K562 (cell line): ENCODE measurements around the gene MACF1. TPM values are rescaled to one million over a fixed set of nuclear protein-coding genes. Genes with fewer than 3 reads are reported as not detected.

Experiments
- BRD4 ChIP-seq: fragments of 200-600 bp; sonication (generic); IDR thresholded peaks from 2 replicates; pipeline ENCODE4 v1.6.1; 2017; ENCODE audit warnings: inconsistent platforms
- CREB3L1 ChIP-seq: fragments of 450-650 bp; IDR thresholded peaks from 2 replicates; pipeline ENCODE4 v1.6.1; 2014; ENCODE audit warnings: low read depth, mild to moderate bottlenecking, moderate library complexity, borderline replicate concordance
- CSDE1 ChIP-seq, 2 experiments: fragments of 450-650 bp; IDR thresholded peaks; 2 replicates each; pipeline ENCODE4 v1.6.1; 2016; ENCODE audit warnings: mild to moderate bottlenecking in 1 of 2
- CTBP1 ChIP-seq: fragments of 450-650 bp; IDR thresholded peaks from 2 replicates; pipeline ENCODE4 v1.6.1; 2016; ENCODE audit warnings: borderline replicate concordance
- EZH2 ChIP-seq: IDR thresholded peaks from 2 replicates; pipeline ENCODE4 v1.6.1; 2012; ENCODE audit warnings: low read depth, mild to moderate bottlenecking, inconsistent platforms, low read length, borderline replicate concordance
- MAZ ChIP-seq, 2 experiments: fragments of 450-650 bp in 1 of 2; sonication (generic) in 1 of 2; formaldehyde crosslinking; IDR thresholded peaks in 1 of 2; conservative IDR thresholded peaks in 1 of 2; 2 replicates each; pipeline versions ENCODE4 v1.4.0 to v1.5.0; 2020; ENCODE audit warnings: mild to moderate bottlenecking in 1 of 2, missing genetic modification reagents in 1 of 2
- MEIS2 ChIP-seq: fragments of 450-650 bp; IDR thresholded peaks from 2 replicates; pipeline ENCODE4 v1.6.1; 2014; ENCODE audit warnings: mild to moderate bottlenecking; ENCODE audit not compliant: partially characterized antibody
- NFIC ChIP-seq: fragments of 450-650 bp; IDR thresholded peaks from 2 replicates; pipeline ENCODE4 v1.6.1; 2017; ENCODE audit warnings: mild to moderate bottlenecking, inconsistent platforms
- POLR2H ChIP-seq: IDR thresholded peaks from 2 replicates; pipeline ENCODE4 v1.6.1; 2016; ENCODE audit warnings: missing genetic modification characterization, low read depth, mild to moderate bottlenecking, control low read depth, missing compliant biosample characterization, moderate library complexity
- PREB ChIP-seq: sonication (generic); formaldehyde crosslinking; IDR thresholded peaks from 2 replicates; pipeline ENCODE4 v1.8.1; 2023; ENCODE audit warnings: mild to moderate bottlenecking, missing genetic modification reagents
- SMARCB1 ChIP-seq: IDR thresholded peaks from 2 replicates; pipeline ENCODE4 v1.6.1; 2011; ENCODE audit warnings: improper control_type of control experiment, low read depth; ENCODE audit not compliant: insufficient read length
- SRSF3 ChIP-seq: fragments of 200-400 bp; formaldehyde crosslinking; IDR thresholded peaks from 2 replicates; pipeline ENCODE4 v1.6.1; 2016; ENCODE audit warnings: mild to moderate bottlenecking, low read length, moderate library complexity; ENCODE audit not compliant: insufficient read depth
- ZNF197 ChIP-seq: fragments of 200-800 bp; sonication (Bioruptor generic); IDR thresholded peaks from 2 replicates; pipeline ENCODE4 v1.6.1; 2016; ENCODE audit warnings: low read depth, missing genetic modification characterization, missing compliant biosample characterization
- ZNF592 ChIP-seq: fragments of 450-650 bp; IDR thresholded peaks from 2 replicates; pipeline ENCODE4 v1.6.1; 2017; ENCODE audit warnings: antibody characterized with exemption, mild to moderate bottlenecking
- polyA plus RNA-seq, 8 experiments: library from polyadenylated mRNA; depleted of rRNA in 4 of 8; stranded (reverse) in 5 of 8; unstranded in 3 of 8; fragments of >200 nt; fragmentation: Nextera tagmentation in 2 of 8; fragmentation: Illumina TruSeq in 1 of 8; extraction: Ambion mirVana in 2 of 8; extraction: Trizol in 1 of 8; gene quantifications; 2 replicates each; pipeline versions ENCODE4 v1.2.1 to v1.2.3, GENCODE V29; 2011 to 2014; ENCODE audit warnings: inconsistent platforms in 1 of 8, missing spikeins in 1 of 8
- total RNA-seq, 7 experiments: library from RNA; depleted of rRNA in 6 of 7; stranded (reverse); fragments of >200 nt in 6 of 7; fragmentation: Illumina TruSeq in 2 of 7; extraction: Trizol in 2 of 7; gene quantifications; 2 replicates each; pipeline versions ENCODE4 v1.2.1 to v1.2.3, GENCODE V29; 2011 to 2021; ENCODE audit warnings: low replicate concordance in 1 of 7
- TF ChIP-seq, protein P1 (sequence below): IDR thresholded peaks from 2 replicates; pipeline ENCODE4 v1.6.1; 2011; ENCODE audit not compliant: insufficient read length; ENCODE audit errors: extremely low read depth
- TF ChIP-seq, protein P2 (sequence below): sonication (generic); formaldehyde crosslinking; IDR thresholded peaks from 2 replicates; pipeline ENCODE4 v1.8.0; 2022; ENCODE audit warnings: mild to moderate bottlenecking, missing genetic modification reagents, borderline replicate concordance

The MACF1 gene
- total and polyA plus RNA-seq, 9 of the 15 experiments (the other 6 are each of a cell fraction or from before 2014, with no cell fraction given) = 13.2 to 232 (median 112) TPM

GRCh38 chr1:39385067-39385988 lies 180.8 kb downstream of the MACF1 start (continued):
- TF ChIP-seq, protein P1, sequence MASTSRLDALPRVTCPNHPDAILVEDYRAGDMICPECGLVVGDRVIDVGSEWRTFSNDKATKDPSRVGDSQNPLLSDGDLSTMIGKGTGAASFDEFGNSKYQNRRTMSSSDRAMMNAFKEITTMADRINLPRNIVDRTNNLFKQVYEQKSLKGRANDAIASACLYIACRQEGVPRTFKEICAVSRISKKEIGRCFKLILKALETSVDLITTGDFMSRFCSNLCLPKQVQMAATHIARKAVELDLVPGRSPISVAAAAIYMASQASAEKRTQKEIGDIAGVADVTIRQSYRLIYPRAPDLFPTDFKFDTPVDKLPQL = no peak
- TF ChIP-seq CREB3L1 (peak; percentile 37; the same call in 1 of the 2 replicates), SMARCB1 (no peak), ZNF197 (0 out of 2 replicates have a peak, but pooled peaks have one; percentile 37), ZNF592 (peak; percentile 99), NFIC (0 out of 2 replicates have a peak, but pooled peaks have one; percentile 18), PREB (CRISPR knock-in tag) (no peak), CTBP1 (peak; percentile 55; the same call in 1 of the 2 replicates), EZH2 (no peak), MAZ (CRISPR knock-in tag; conservative IDR thresholded peaks at IDR 0.05 in 1 of 2, IDR thresholded peaks at IDR 0.05 in 1 of 2) (peak in 1 of 2 experiments; percentile 26; a peak in 1 of 4 replicates), SRSF3 (no peak), MEIS2 (peak; percentile 83), POLR2H (no peak), CSDE1 (IDR thresholded peaks at IDR 0.05) (no peak), BRD4 (no peak)
- TF ChIP-seq, protein P2, sequence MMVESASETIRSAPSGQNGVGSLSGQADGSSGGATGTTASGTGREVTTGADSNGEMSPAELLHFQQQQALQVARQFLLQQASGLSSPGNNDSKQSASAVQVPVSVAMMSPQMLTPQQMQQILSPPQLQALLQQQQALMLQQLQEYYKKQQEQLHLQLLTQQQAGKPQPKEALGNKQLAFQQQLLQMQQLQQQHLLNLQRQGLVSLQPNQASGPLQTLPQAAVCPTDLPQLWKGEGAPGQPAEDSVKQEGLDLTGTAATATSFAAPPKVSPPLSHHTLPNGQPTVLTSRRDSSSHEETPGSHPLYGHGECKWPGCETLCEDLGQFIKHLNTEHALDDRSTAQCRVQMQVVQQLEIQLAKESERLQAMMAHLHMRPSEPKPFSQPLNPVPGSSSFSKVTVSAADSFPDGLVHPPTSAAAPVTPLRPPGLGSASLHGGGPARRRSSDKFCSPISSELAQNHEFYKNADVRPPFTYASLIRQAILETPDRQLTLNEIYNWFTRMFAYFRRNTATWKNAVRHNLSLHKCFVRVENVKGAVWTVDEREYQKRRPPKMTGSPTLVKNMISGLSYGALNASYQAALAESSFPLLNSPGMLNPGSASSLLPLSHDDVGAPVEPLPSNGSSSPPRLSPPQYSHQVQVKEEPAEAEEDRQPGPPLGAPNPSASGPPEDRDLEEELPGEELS (CRISPR knock-in tag) = no peak; the same call in 1 of the 2 replicates
